GM13976 (cell line): ENCODE measurements around the gene PBX1.

Experiments used
- DNase-seq: peaks from one replicate; pipeline ENCODE4 v3.0.0; 2012; ENCODE audit warnings: low spot score
- CTCF ChIP-seq: IDR thresholded peaks from 2 replicates; pipeline ENCODE4 v1.5.1; 2012; ENCODE audit warnings: borderline replicate concordance, mild to moderate bottlenecking; ENCODE audit not compliant: insufficient read depth; ENCODE audit errors: extremely low read depth, missing control alignments, control extremely low read depth
- in situ Hi-C: fragments of 300-500 bp; cut with MboI; formaldehyde crosslinking; loops from one replicate; pipeline ENCODE4 v1.12.0; 2022; ENCODE audit warnings: low sequenced_read_pairs, mixed read lengths, inconsistent platforms; ENCODE audit not compliant: unreplicated experiment

Gene PBX1

GRCh38 chr1:164702216-164702615, 143.2 kb downstream of the PBX1 start:
- TF ChIP-seq CTCF: no peak
- no peak for DNase-seq
- in situ Hi-C loops: no loop called here

- no peak for DNase-seq
- in situ Hi-C loops: no loop called here
- no peak for TF ChIP-seq CTCF
Observed at GRCh38 chr1:164702664-164703063, 143.7 kb downstream of the PBX1 start.

- in situ Hi-C loops: no loop called here
- DNase-seq: no peak
- TF ChIP-seq CTCF: no peak
Observed at GRCh38 chr1:164703463-164703862, 144.5 kb downstream of the PBX1 start.

GRCh38 chr1:164703960-164704411, 145.0 kb downstream of the PBX1 start:
- in situ Hi-C loops: no loop called here
- no peak for TF ChIP-seq CTCF
- DNase-seq: no peak

- no peak for DNase-seq
- in situ Hi-C loops: no loop called here
- no peak for TF ChIP-seq CTCF
Observed at GRCh38 chr1:164704954-164705353, 146.0 kb downstream of the PBX1 start.

- in situ Hi-C loops: no loop called here
- no peak for DNase-seq
- no peak for TF ChIP-seq CTCF
Observed at GRCh38 chr1:164706606-164706987, 147.6 kb downstream of the PBX1 start.

GRCh38 chr1:164707868-164708331, 148.9 kb downstream of the PBX1 start:
- in situ Hi-C loops: no loop called here
- no peak for TF ChIP-seq CTCF
- no peak for DNase-seq
